Psoas muscle (tissue), 8 donors: ENCODE results near the gene ILF3. TPM values are rescaled to one million over a fixed set of nuclear protein-coding genes. Genes with fewer than 3 reads are reported as not detected.

Experiments
- ATAC-seq, 4 donors: fragments of 200-7000 bp; cut with Tn5 transposase; one replicate each; pipeline ENCODE4 v1.9.1; 2020; ENCODE audit warnings: moderate library complexity in 3 of 4, mild to moderate bottlenecking in 2 of 4
- DNase-seq, 2 donors: peaks; one replicate each; pipeline ENCODE4 v3.0.0-alpha.2; 2020
- H3K27ac ChIP-seq: fragments of 200-600 bp; one replicate; pipeline ENCODE4 v1.8.0; 2022
- H3K27me3 ChIP-seq, 3 donors: fragments of 200-600 bp in 1 of 3; one replicate each; pipeline versions ENCODE4 v1.6.1 to v1.8.0; 2013 to 2022; ENCODE audit warnings: low read length in 2 of 3, mild to moderate bottlenecking in 2 of 3, moderate library complexity in 1 of 3; ENCODE audit not compliant: insufficient read depth in 3 of 3
- H3K36me3 ChIP-seq, 2 donors: fragments of 200-600 bp in 1 of 2; one replicate each; pipeline versions ENCODE4 v1.6.1 to v1.8.0; 2013 to 2022; ENCODE audit warnings: low read depth in 1 of 2, mild to moderate bottlenecking in 1 of 2, moderate library complexity in 1 of 2; ENCODE audit not compliant: insufficient read depth in 1 of 2
- H3K4me1 ChIP-seq: fragments of 200-600 bp; one replicate; pipeline ENCODE4 v1.8.0; 2022
- H3K4me3 ChIP-seq: fragments of 200-600 bp; one replicate; pipeline ENCODE4 v1.8.0; 2022; ENCODE audit warnings: mild to moderate bottlenecking
- H3K9me3 ChIP-seq: fragments of 200-600 bp; one replicate; pipeline ENCODE4 v1.8.0; 2022
- CTCF ChIP-seq: fragments of 200-600 bp; IDR thresholded peaks from one replicate; pipeline ENCODE4 v1.8.0; 2022; ENCODE audit warnings: antibody characterized with exemption
- WGBS, 3 donors: extraction: QIAGEN DNeasy Blood & Tissue Kit; methylation state at CpG; one replicate each; pipeline versions ENCODE4 v1.1.6 to v1.1.7; 2013; 5-methylcytosine and 5-hydroxymethylcytosine counted together
- intact Hi-C, 2 donors: fragments of 100-400 bp; cut with DNase I; formaldehyde crosslinking; loops; one replicate each; pipeline versions ENCODE4 v1.11.0 to v1.14.2; 2022
- polyA plus RNA-seq, 3 donors: library from polyadenylated mRNA; stranded (reverse); fragments of 200-250 nt; gene quantifications; one replicate each; pipeline ENCODE4 v1.2.3, GENCODE V29; 2013
- total RNA-seq, 4 donors: library from RNA; stranded (reverse); fragmentation: NEBNext Ultra II Directional in 2 of 4; extraction: Animal tissue kit (Norgen Biotek cat#: 25700) in 2 of 4; gene quantifications; one replicate each; pipeline versions ENCODE4 v1.2.1 to v1.2.4, GENCODE V29; 2021 to 2023
- donor health status: healthy with polysubstance abuse.
- donor health status: DM: no; HTN: no; CAD: no; lungs with moderate emphysema.
- donor health status: Bipolar disorder and iron deficiency.
- donor health status: healthy.
- donor health status: DM: yes; HTN: yes; CAD: no.
- donor health status: DM: no; HTN: no; CAD: no.
- donor health status: DM: no; HTN: no; CAD: no.
- donor health status: DM: yes; HTN: yes; CAD: no.

ILF3 gene
- total and polyA plus RNA-seq, 7 donors: 70.6 to 189 (median 148) TPM

- H3K4me1 ChIP-seq: peaks cover 8% of the 10 kb centered on the region
- intact Hi-C loops: loop anchor here (5.0 kb wide), 1 partner anchor 38 kb away; no protein-coding TSS in a partner anchor
- H3K36me3 ChIP-seq: peaks cover 0 to 26% of the 10 kb centered on the region in 2 donors
- no peaks in the 10 kb centered on the region for H3K27me3 ChIP-seq
- no peak for TF ChIP-seq CTCF
- H3K9me3 ChIP-seq: no peaks in the 10 kb centered on the region
- peak overlapping the region; percentile 45 for H3K4me3 ChIP-seq
- 8 to 12% (median 10%) methylated on average over 50 to 59 of the region's 59 CpGs for WGBS, 3 donors
- no peak overlapping the region for H3K27ac ChIP-seq
- DNase-seq: peak; percentile 95
- ATAC-seq: peak; percentile 98 to 99 (median 98)
Measured at GRCh38 chr19:10695401-10696398, 41.6 kb downstream of the ILF3 start.

GRCh38 chr19:10699650-10700335 is 45.6 kb downstream of the ILF3 start:
- H3K4me3 ChIP-seq: no peak overlapping the region
- no peak for DNase-seq
- no peak overlapping the region for H3K27ac ChIP-seq
- WGBS, 3 donors: 45 to 49% (median 46%) methylated on average over 15 of the region's 15 CpGs
- peak; percentile 37 for TF ChIP-seq CTCF
- peaks cover 0 to 17% of the 10 kb centered on the region in 2 donors for H3K36me3 ChIP-seq
- H3K27me3 ChIP-seq: no peaks in the 10 kb centered on the region
- H3K9me3 ChIP-seq: no peaks in the 10 kb centered on the region
- intact Hi-C loops: loop anchor here (5.0 kb wide), 1 partner anchor 42 kb away; no protein-coding TSS in a partner anchor
- no peak for ATAC-seq
- peaks cover 17% of the 10 kb centered on the region for H3K4me1 ChIP-seq

- intact Hi-C loops: no loop called here
- DNase-seq: no peak
- peak in 3 of 4 donors; percentile 18 to 26 (median 24) for ATAC-seq
- no peak for TF ChIP-seq CTCF
- H3K4me3 ChIP-seq: peak overlapping the region; percentile 96
- H3K27me3 ChIP-seq: no peaks in the 10 kb centered on the region
- H3K9me3 ChIP-seq: no peaks in the 10 kb centered on the region
- peaks cover 11% of the 10 kb centered on the region for H3K4me1 ChIP-seq
- peaks cover 0 to 29% of the 10 kb centered on the region in 2 donors for H3K36me3 ChIP-seq
- peak overlapping the region; percentile 82 for H3K27ac ChIP-seq
- WGBS, 3 donors: 13% methylated on average over 24 of the region's 24 CpGs
Measured at GRCh38 chr19:10701955-10702525, 47.9 kb downstream of the ILF3 start.

- TF ChIP-seq CTCF: no peak
- ATAC-seq (no peak), DNase-seq (no peak)
- intact Hi-C loops: no loop called here
- H3K27me3 ChIP-seq: no peaks in the 10 kb centered on the region
- H3K9me3 ChIP-seq: no peaks in the 10 kb centered on the region
- no peak overlapping the region for H3K4me3 ChIP-seq
- 76 to 80% (median 79%) methylated on average over 12 of the region's 12 CpGs for WGBS, 3 donors
- peaks cover 6% of the 10 kb centered on the region for H3K4me1 ChIP-seq
- H3K27ac ChIP-seq: no peak overlapping the region
- H3K36me3 ChIP-seq: peaks cover 0 to 72% of the 10 kb centered on the region in 2 donors
Measured at GRCh38 chr19:10706990-10707389, 52.8 kb downstream of the ILF3 start.
